Mucosa of rectum (tissue), 2 donors: ENCODE results near the gene SPATA21.

Experiments used
- H3K27ac ChIP-seq, 2 donors: one replicate each; pipeline ENCODE4 v1.7.0; 2013; ENCODE audit warnings: inconsistent platforms in 2 of 2, low read depth in 2 of 2, low read length in 2 of 2
- H3K27me3 ChIP-seq, 2 donors: one replicate each; pipeline ENCODE4 v1.7.0; 2013; ENCODE audit warnings: low read length in 2 of 2; ENCODE audit not compliant: control insufficient read depth in 2 of 2, insufficient read depth in 2 of 2
- H3K36me3 ChIP-seq, 2 donors: one replicate each; pipeline ENCODE4 v1.7.0; 2013; ENCODE audit warnings: low read length in 2 of 2; ENCODE audit not compliant: control insufficient read depth in 2 of 2, insufficient read depth in 2 of 2
- H3K4me1 ChIP-seq, 2 donors: one replicate each; pipeline ENCODE4 v1.7.0; 2013; ENCODE audit warnings: low read length in 2 of 2, mild to moderate bottlenecking in 1 of 2; ENCODE audit not compliant: control insufficient read depth in 2 of 2, insufficient read depth in 2 of 2
- H3K4me3 ChIP-seq, 2 donors: one replicate each; pipeline ENCODE4 v1.7.0; 2013; ENCODE audit warnings: low read length in 2 of 2
- H3K9ac ChIP-seq, 2 donors: one replicate each; pipeline ENCODE4 v1.7.0; 2013; ENCODE audit warnings: low read length in 2 of 2, low read depth in 1 of 2, mild to moderate bottlenecking in 1 of 2
- H3K9me3 ChIP-seq, 2 donors: one replicate each; pipeline ENCODE4 v1.7.0; 2013; ENCODE audit warnings: low read length in 2 of 2; ENCODE audit not compliant: control insufficient read depth in 2 of 2
- donor health status: healthy.
- donor health status: Normal muscosa, but diverticular disease.

SPATA21 gene

DNA sequence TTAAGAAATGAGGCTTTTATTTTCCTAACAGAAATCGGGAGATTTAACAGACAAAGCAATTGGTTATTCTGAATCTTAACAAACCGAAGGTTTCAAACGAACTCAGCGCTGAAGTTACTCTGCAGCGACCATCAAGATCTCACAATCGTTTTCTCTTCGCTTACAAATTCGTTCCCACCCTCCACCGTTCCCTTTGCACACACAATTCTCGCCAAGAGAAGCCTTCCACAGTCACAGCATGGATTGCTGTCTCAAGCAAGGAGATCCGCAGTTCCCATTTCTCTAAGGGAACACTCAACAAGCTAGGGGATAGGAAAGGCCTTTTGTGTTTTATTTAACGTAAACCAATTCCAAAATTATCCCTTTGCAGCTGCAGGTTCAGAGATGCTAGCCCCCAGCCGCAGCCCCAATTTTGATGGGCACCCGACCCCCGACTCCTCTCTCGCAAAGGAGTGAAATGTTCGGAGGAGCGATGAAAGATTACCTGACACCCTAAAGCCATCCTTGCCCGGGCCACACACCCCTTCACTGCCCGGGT is 85.7 kb downstream of the SPATA21 start:
- H3K27ac ChIP-seq: peak overlapping the region; percentile 86 to 93
- peaks cover 0 to 3% of the 10 kb centered on the region in 2 donors for H3K36me3 ChIP-seq
- no peaks in the 10 kb centered on the region for H3K27me3 ChIP-seq
- H3K9ac ChIP-seq: peak overlapping the region; percentile 90 to 92
- peak overlapping the region; percentile 77 to 84 for H3K4me3 ChIP-seq
- H3K9me3 ChIP-seq: no peaks in the 10 kb centered on the region
- peaks cover 5 to 9% of the 10 kb centered on the region in 2 donors for H3K4me1 ChIP-seq

DNA sequence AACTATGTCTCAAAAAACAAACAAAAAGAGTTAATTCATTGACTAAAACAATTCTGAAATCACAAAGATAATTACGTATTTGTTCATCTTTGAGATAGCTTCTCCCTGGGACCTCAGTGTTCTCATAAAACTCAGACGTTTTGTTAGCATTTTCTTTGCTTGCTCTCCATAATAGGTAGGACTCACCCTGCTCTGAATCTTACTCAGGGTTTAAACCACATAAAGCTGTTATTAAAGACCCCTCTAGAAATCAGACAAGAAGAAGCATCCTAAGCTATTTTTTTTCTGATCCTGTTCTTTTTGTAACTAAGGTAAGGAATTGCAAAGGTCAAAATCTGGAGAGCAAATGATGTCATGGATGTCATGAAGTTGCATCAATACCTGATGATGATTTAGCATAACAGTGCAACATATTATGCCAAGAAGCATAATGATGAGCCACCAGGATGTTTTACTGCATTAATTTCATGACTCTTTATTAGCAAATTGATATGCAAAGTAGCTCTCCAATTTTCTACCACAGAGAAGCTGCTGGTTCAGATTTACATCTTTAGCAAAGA is 87.3 kb downstream of the SPATA21 start:
- peaks cover 0 to 3% of the 10 kb centered on the region in 2 donors for H3K36me3 ChIP-seq
- H3K9me3 ChIP-seq: no peaks in the 10 kb centered on the region
- H3K27me3 ChIP-seq: no peaks in the 10 kb centered on the region
- H3K9ac ChIP-seq: no peak overlapping the region
- peaks cover 5 to 9% of the 10 kb centered on the region in 2 donors for H3K4me1 ChIP-seq
- H3K4me3 ChIP-seq: no peak overlapping the region
- H3K27ac ChIP-seq: no peak overlapping the region
